GM21390 (cell line): ENCODE measurements around the gene IL17C.
"Not testable (repeated sequence)": the region's sequence is repeated elsewhere in the genome, so short reads cannot be mapped to it uniquely, and the experiment has no call there.

Source experiments
- ATAC-seq: cut with Tn5 transposase; IDR thresholded peaks from one replicate; pipeline ENCODE4 v1.9.1; 2021; ENCODE audit not compliant: unreplicated experiment

Gene IL17C

GRCh38 chr16:88609426-88609825 is 28.9 kb upstream of the IL17C start:
- not testable (repeated sequence) for ATAC-seq

GRCh38 chr16:88610080-88610479 is 28.3 kb upstream of the IL17C start:
- ATAC-seq = no peak

- ATAC-seq = no peak
Measured at GRCh38 chr16:88610909-88611812, 27.2 kb upstream of the IL17C start.

GRCh38 chr16:88613293-88613692 is 25.1 kb upstream of the IL17C start:
- no peak for ATAC-seq

- no peak for ATAC-seq
Measured at GRCh38 chr16:88613911-88614817, 24.2 kb upstream of the IL17C start.

GRCh38 chr16:88614818-88615580 is 23.4 kb upstream of the IL17C start:
- no peak for ATAC-seq

GRCh38 chr16:88616320-88616719 is 22.1 kb upstream of the IL17C start:
- ATAC-seq = no peak

GRCh38 chr16:88616736-88617135 is 21.6 kb upstream of the IL17C start:
- no peak for ATAC-seq

GRCh38 chr16:88617268-88618031 is 20.9 kb upstream of the IL17C start:
- ATAC-seq = no peak

GRCh38 chr16:88618182-88618955 is 20.0 kb upstream of the IL17C start:
- ATAC-seq = no peak

- ATAC-seq = no peak
Measured at GRCh38 chr16:88618956-88619667, 19.3 kb upstream of the IL17C start.

GRCh38 chr16:88619859-88620815 is 18.2 kb upstream of the IL17C start:
- no peak for ATAC-seq

GRCh38 chr16:88622125-88622524 is 16.2 kb upstream of the IL17C start:
- ATAC-seq = no peak

- no peak for ATAC-seq
Measured at GRCh38 chr16:88622866-88623265, 15.5 kb upstream of the IL17C start.

GRCh38 chr16:88623858-88624257 is 14.5 kb upstream of the IL17C start:
- ATAC-seq = no peak

GRCh38 chr16:88624481-88624880 is 13.9 kb upstream of the IL17C start:
- ATAC-seq = no peak

GRCh38 chr16:88624977-88625576 is 13.3 kb upstream of the IL17C start:
- no peak for ATAC-seq
